HG03060 (cell line): ENCODE data around the gene NME3.

ENCODE experiments used
- ATAC-seq: cut with Tn5 transposase; IDR thresholded peaks from one replicate; pipeline ENCODE4 v1.9.1; 2021; ENCODE audit warnings: low read depth, moderate number of reproducible peaks; ENCODE audit not compliant: unreplicated experiment

Gene NME3

DNA sequence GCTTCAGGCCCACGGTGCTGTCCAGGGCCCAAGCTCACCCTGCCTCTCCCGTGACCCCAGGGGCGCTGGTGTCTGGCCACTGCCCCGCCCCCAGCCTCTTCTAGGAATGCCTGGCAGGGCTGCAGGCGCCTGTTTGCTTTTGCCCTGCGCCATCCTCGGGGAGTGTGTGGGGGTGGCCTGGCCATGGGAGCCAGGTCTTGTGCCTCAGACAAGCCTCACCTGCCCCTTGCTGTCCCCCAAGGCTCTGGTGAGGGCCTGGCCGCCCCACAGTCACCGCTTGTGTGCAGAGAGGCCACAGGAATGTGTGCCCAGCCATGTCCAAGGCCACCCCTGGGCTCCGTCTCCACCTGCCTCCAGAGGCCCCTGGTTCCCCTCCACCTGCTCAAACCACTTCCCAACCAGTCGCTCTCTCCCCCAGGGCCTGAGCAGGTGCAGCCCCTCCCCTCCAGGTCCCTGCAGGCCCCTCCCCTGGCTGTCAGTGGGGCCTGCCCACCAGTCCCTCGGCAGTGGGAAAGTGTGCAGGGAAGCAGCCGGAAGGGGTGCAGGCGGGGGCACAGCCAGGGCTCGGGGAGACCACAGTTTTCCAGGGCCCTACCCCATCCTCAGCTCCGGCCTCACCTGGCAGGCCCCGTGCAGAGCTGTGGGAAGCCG is 23.0 kb upstream of the NME3 start:
- no peak for ATAC-seq

DNA sequence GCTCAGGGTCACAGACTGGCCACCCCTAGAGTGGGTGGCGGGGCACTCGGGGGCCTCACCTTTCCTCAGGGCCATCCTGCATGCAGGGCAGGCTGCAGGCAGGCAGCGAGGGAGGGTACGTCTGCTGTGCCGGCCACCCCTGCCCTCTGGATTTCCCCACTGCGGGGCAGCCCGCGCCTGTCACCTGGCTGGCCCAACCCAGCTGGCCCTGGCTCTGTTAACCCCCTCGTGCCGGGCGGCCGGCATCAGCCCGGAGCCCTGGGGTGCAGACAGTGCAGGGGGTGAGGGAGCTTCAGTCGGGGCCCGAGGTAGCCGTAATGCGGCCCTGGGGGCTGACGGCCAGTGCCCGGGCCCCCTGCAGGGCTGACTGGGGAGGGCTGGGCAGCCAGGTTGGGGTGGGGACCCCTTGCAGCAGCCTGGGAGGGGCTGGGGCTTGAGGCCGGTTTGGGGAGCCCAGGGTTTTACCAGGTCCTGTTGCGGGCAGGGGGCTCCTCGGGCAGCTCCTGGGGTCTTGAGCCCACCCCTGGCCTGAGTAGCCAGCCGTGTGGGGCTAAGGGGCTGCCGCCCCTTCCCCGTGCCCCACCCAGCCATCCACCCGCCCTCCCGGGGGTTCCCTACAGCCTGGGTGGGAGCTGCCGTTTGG is 22.4 kb upstream of the NME3 start, which contains the start of gene IGFALS:
IGFALS (minus strand) TSS at position 128 of the 643 bp plus-strand sequence; CDS start at position 75, 53 bp downstream.
- ATAC-seq: no peak

DNA sequence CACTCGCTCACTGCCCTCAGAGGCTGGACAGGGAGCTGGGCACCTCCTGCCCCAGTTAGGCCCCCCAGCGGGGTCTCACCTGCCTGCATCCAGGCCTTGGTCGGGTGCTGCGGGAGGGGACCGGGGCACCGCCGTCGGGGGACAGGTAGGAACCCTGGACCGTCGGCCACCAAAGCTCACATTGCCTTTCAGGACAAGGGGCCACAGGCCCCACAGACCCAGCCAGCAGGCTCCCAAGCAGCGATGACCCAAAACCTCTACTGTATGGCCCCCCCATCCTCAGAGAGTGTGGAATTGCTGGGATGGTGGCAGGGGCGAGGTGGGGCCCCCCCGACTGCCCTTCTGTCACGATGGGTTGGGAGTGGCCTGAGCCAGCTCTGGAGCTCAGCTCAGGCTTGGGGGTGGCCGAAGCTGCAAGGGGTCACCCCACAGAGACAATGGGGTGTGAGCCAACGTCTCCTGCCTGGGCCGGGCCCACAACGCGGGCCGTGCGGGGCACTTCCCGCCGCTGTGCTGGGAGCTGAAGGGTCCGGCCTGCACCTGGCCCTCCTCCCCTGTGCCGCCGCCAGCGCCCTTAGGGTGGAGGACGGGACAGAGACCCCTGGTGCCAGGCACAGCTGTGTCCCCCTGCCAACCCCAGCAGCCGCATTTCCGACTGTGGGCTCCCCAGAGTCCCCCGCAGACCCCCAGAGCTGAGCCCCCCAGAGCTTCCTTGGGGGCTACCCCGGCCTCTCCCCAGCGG is 21.7 kb upstream of the NME3 start:
- no peak for ATAC-seq

DNA sequence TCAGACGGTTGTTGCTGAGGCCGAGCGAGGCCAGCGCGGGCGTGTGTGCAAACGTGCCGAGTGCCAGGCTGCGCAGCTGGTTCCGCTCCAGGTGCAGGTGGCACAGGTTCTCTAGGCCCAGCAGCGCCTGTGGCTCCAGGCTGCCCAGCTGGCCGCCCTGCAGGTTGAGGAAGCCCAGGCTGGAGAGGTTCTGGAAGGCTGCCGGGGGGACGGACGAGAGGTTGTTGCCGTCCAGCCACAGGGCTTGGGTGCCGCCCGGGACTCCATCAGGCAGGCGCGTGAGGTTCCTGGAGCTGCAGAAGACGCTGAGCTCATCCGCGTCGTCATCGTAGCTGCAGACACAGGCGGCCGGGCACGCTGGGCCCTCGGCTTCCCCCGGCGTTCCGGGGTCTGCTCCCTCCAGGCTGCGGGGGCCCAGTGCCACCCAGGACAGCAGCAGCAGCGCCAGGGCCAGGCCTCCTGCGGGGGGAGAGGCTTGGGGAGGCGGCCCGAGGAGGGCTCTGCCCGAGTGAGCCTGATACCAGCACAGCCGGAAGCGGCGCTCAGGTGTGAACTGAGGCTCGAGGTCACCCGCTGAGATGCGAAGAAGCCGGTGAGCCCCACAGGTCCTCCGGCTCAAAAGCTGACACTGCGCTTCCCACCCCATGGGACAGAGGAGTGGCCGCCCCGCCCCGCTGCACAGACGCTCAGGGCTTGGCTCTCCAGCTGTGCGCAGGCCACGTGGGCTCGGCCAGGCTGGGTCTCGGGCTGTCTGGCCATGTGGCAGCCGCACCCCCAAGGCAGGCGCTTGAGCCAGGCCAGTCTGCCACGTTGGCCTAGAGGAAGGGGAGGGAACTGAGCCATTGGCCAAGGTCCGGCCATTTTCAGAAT is 20.8 kb upstream of the NME3 start:
- no peak for ATAC-seq

DNA sequence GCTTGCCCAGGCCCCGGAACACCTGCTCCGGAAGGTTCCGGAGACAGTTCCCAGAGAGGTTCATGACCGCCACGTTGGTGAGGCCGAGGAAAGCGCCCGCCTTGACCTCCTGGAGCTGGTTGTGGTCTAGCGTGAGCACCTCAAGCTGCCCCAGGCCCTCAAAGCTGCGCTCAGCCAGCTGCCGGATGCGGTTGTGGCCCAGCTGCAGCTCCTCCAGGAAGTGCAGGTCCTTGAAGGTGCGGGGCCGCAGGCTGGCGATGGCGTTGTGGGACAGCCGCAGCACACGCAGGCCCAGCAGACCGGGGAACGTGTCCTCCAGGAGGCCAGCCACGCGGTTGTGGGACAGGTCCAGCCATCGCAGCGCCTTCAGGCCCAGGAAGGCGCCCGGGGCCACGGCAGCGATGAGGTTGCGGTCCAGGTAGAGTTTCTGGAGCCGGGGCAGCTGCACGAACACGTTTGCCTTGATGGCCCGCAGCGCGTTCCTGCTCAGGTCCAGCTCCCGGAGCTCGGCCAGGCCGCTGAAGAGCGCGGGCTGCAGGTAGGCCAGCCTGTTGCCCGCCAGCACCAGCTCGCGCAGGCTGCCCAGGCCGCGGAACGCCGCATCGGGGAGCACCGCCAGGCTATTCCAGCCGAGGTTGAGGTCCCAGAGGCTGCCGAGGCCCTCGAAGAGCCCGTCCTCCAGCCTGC is 20.1 kb upstream of the NME3 start:
- ATAC-seq: no peak

DNA sequence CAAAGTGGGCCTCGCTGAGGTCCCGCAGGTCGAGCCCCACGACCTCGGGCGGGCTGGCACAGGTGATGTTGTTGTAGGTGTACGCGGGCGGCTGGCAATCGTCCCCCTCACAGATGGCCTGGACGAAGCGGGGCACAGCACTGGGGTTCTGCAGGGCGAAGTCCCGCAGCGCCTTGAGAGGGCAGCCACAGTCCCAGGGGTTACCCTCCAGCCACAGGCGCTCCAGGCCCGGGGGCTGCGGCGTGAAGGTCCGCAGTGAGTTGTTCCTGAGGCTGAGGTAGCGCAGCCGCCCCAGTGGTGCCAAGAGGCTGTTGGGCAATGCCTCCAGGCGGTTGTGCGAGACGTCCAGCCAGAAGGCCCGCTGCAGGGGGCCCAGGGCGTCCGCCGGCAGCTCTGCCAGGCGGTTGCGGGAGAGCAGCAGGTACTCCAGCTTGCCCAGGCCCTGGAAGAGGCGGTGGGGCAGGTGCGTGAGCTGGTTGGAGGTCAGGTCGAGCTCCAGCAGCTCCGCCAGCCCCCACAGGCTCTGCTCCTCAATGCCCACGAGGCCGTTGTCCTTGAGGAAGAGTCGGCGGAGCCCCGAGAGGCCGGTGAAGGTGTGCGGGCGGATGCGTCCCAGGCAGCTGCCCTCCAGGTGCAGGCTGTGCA is 19.4 kb upstream of the NME3 start:
- no peak for ATAC-seq

DNA sequence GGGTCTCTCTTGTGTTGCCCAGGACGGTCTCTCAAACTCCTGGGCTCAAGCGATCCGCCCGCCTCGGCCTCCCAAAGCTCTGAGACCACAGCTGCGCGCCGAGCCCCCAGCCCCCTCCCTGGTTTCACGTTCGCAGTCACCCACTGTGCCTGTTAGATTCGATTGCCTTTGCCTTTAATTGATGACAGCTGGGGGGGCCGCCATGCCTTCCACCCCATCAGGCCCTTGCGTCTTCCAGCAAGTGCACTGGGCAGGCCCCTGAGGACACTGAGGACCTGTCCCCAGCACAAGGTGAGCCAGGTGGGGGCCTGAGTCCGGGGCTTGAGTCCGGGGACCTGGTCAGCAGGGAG is 18.9 kb upstream of the NME3 start:
- ATAC-seq: no peak

DNA sequence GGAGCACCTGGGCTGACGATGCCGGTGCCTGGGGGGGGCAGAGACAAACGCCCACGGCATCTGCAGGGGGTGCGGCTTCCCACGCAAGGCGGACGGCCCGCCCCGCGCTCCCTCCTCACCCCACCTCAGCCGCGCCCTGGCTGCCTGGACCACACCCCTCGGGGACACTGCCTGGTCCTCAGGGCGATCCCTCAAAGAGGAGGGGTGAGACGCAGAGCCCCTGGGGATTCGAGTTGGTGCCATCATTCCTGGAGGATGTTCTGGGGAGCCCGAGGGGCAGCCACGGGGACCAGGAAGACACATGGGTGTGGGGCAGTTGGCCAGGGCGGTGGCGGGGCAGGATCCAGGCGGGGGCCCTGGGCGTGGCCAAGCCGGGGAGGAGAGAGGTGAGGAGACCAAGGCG is 18.3 kb upstream of the NME3 start:
- no peak for ATAC-seq

DNA sequence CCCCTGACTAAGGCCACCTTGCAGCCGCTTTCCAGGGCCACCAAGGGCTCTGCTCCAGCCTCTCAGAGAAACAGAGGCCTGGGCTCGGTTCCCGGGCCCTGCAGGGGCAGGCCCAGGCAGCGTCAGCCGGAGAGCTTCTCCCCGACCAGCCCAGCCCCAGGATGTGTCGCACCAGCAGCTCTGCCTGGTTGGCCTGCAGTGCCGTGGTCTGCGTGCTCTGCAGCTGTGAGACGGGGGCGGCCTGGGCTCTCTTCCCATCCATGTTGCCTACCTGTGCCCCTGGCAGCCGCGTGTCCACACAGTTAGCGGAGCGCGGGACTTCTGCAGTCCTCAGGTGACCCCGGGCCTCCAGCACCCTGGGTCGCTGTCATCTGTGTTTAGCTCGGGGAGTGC is 17.4 kb upstream of the NME3 start:
- ATAC-seq: no peak

DNA sequence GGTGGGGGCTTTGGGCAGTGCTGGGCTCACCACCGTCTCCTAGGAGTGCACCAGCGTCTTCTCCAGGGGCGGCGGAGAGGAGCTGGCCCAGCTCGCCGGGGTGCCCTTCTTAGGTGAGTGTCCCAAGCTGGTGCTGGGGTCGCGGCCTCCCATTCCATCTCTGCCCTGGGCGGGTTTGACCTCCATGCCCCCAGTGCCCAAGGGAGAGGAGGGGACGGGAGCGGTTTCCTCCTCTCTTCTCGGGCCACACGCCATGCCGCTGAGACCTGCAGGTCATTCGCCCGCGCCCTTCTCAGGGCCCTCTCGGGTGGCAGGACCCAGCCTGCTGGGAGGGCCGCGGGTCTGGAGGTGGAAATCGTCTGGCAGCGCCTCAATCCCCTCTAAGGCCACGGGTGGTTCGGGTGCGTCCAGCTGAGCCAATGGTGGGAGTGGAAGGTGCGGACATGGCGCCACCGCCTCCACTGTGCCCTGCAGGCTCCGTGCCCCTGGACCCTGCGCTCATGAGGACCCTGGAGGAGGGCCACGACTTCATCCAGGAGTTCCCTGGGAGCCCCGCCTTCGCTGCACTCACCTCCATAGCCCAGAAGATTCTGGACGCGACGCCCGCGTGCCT is 16.9 kb upstream of the NME3 start:
- no peak for ATAC-seq

DNA sequence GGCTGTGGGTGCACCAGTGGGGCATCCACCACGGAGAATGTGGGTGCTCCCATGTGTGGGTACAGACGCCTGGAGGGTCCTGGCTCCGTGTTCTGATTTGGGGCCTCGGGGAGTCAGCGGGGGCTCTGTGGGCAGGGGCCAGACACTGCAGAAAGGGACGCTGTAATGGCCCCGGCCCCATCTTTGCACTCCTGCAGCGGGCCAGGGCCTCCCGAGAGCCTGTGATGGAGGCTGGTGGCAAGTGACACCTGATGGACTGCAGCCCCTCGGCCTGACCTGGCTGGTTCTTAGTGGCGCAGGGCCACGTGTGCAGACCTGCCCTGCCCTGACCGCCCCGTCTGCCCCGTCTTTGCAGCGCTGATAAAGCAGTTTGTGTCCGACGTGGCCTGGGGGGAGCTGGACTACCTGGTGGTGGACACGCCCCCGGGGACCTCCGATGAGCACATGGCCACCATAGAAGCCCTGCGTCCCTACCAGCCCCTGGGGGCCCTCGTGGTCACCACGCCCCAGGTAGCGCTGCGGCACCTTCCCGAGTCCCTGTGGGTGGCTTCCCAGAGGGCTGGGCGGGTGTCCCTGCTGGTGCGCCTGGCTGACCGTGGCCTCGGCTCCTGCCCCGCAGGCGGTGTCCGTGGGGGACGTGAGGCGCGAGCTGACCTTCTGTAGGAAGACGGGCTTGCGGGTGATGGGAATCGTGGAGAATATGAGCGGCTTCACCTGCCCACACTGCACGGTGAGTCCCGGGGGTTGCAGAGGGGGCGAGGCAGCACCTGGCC is 16.2 kb upstream of the NME3 start:
- ATAC-seq: no peak

DNA sequence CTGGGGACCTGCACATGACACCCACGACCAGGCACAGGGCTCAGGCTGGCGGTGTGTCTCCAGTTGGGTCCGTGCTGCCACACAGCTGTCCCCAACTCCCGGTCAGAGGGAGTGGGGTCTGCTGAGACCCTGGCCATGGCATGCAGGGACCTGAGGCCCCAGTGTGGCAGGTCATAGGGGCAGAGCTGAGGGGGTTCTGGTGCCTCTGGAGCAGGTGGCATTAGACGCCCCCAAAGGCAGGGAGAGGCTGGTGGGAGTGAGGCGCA is 15.6 kb upstream of the NME3 start:
- no peak for ATAC-seq

DNA sequence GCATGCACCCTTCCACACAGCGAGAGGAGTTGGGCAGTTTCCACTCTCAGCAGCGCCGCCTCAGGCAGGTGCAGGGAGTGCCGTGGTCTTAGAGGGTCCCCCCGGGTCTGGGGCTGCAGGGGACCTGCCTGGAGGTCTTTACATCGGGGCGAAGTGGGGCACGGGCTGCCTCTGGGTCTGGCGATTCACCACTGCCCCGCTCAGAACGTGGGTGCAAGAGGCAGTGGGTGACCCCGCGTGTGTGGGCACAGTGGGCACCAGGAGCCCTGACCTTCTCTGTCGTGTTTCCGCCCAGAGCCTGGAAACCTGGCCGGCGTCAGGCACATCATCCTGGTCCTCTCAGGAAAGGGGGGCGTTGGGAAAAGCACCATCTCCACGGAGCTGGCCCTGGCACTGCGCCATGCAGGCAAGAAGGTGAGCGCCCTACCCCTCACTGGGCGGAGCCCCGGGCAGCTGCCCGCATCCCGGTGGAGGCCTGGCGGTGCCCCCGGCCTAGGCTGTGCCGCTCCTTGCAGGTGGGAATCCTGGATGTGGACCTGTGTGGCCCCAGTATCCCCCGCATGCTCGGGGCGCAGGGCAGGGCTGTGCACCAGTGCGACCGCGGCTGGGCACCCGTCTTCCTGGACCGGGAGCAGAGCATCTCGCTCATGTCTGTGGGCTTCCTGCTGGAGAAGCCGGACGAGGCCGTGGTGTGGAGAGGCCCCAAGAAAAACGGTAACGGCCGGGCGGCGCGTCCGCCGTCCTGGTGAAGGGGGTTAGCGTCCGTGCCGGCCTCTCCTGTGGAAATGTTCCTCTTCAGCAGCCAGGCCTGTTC is 15.1 kb upstream of the NME3 start:
- no peak for ATAC-seq

DNA sequence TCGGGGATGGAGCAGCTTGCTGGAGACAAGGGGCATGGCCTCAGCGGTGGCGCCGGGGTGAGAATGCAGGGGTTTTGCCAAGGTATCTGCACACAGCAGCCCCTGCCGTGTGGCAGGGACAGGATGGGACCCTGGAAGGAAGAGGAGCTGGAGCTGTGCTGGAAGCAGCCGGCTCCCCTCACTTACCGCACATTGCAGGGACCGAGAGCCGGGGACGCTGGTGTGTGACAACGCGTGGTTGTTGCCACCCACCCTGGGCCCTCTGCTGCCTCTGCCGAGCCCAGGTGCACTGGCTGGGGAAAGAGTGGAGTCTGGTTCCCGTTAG is 14.5 kb upstream of the NME3 start:
- no peak for ATAC-seq

DNA sequence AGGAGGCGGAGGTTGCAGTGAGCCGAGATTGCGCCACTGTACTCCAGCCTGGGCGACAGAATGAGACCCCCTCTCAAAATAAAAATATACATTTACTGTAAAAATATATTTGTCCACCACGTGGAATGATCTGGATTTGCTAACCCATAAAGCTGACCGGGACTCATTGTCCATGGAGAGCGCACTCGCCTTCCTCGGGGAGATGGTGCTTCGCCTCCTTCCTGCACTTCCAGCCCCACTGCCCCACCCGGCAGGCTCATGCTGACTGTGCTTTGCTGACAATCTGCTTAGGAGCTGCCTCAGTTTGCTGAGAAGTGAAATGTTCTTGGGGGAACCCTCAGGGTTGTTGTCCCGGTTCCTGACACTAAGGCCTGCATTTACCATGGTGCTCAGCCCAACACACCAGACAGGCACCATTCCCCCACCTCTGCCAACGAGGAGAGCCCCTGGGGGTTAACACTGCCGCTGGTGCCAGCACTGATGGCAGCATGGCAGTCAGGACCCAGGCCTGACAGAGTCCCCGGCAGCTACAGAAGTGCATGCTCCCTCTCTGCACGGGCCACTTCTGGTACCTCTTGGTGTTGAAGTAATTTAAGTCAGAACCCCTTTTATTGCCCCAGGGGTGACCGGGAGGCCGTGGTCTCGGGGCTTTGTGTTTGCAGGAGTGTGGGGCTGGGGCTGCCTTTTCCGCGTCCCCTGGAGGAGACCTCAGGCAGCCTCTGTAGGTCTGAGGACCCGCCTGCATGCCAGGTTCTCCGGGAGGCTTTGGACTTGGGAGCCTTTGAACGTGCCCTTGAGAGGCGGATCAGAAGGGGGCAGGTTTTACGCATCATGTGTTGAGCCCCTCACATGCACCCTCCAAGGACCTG is 13.9 kb upstream of the NME3 start:
- no peak for ATAC-seq

DNA sequence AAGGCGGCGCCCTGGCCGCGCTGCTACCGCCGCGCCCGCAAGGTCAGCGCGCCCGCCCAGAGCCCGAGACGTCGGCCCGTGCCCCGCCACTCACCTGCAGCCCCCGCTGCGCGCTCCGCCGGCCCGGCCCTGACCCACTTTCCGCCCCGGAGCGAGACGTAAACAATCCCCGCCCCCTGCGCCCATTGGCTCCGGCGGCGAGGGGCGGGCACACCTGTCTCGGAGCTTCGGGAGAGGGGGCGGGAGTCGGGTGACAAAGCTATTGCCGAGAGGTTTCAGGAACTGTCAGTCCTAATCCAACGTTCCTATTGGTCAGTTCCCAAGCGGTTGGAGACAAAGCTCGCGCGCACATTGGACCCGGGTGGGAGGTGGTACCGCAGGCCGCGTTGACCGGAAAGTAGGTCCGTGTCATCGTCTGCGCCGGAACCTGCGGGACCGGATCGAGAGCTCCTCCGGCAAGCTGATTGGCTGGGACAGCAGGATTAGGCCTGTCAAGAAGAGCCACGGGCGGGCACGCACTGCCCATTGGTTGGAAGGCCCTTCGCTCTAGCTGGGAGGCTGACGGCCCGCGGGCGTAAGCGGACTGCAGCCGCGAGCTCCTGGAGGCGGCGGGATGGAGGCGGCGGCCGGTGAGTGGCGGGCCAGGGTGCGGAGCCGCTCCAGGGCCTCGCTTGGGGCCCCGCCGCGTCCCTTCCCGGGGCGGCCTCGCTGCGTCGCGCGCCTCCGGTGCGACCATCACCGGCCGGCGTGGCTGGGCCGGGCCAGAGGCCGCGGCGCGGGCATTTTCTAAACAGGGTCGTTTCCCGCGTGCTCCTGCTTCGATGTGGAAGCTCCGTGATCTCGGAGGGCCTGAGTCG is 11.3 kb upstream of the NME3 start, which contains the start of the genes NUBP2 and SPSB3:
NUBP2 (plus strand) TSS at position 553 of the 857 bp plus-strand sequence; CDS start at position 614, 61 bp downstream.
SPSB3 (minus strand) TSS at position 164 of the 857 bp plus-strand sequence. CDS start 1,088 bp downstream, outside the sequence.
- peak; percentile 82 for ATAC-seq
